ENCODE data around the gene LYAR. TPM values are rescaled to one million over a fixed set of nuclear protein-coding genes. Genes with fewer than 3 reads are reported as not detected.

LYAR gene
- total RNA-seq, 6 experiments from 2014 or later, result 2.6 to 8.9 (median 5.2) TPM

DNA sequence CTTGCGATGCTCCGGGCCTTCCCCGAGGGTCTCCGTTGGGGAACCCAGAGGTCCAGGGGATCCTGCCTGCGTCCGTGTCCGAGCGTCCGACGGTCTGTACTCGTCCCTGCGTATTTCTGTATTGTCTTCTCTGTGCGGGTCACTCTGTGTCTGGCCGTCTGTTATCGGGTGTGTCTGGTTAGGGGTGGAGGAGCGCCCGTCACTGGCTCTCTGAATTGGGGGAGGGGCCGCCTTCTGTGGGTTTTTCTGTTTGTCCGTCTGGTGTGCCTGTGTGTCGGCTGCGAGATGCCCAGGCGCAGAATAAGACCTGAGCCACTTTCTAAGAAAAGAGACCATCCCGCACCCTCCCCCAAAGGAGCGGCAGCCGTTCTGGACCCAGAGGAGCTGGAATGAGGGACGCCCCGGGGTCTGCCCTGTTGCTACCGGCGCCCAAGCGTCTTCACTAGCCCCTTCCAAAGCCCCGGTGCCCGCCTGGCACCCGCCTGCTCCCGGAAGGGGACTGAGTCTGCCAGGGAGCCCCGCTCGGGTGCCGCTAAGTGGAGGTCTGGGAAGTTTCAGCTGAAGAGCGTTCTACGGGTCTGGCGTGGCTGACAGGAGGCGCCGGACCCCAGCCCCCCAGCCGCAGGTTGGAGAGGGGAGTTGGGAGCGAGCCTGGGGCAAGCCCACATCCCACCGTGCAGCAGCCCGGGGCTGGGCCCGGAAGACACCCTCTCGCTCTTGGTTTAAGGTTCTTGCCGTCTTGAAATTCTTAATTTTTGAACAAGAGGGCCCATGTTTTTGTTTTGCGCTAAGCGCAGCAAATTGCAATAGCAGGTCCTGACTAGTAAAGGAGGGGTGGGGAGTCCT lies 62.2 kb downstream of the LYAR start:
- no peaks in the 10 kb centered on the region for H3K27me3 ChIP-seq
- intact Hi-C loops (cut with DNase I), result no loop called here
- H3K36me3 ChIP-seq, result no peaks in the 10 kb centered on the region
- no peak for ATAC-seq
- no peak overlapping the region for H3K4me3 ChIP-seq
- TF ChIP-seq, protein P1, sequence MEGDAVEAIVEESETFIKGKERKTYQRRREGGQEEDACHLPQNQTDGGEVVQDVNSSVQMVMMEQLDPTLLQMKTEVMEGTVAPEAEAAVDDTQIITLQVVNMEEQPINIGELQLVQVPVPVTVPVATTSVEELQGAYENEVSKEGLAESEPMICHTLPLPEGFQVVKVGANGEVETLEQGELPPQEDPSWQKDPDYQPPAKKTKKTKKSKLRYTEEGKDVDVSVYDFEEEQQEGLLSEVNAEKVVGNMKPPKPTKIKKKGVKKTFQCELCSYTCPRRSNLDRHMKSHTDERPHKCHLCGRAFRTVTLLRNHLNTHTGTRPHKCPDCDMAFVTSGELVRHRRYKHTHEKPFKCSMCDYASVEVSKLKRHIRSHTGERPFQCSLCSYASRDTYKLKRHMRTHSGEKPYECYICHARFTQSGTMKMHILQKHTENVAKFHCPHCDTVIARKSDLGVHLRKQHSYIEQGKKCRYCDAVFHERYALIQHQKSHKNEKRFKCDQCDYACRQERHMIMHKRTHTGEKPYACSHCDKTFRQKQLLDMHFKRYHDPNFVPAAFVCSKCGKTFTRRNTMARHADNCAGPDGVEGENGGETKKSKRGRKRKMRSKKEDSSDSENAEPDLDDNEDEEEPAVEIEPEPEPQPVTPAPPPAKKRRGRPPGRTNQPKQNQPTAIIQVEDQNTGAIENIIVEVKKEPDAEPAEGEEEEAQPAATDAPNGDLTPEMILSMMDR (IDR thresholded peaks at IDR 0.05), result no peak
- no peak for TF ChIP-seq POLR2A (IDR thresholded peaks at IDR 0.05)
- no peaks in the 10 kb centered on the region for H3K9me3 ChIP-seq
- H3K4me1 ChIP-seq, result no peaks in the 10 kb centered on the region
- no peak overlapping the region for H3K27ac ChIP-seq
- 10% methylated on average over 12 of the region's 51 CpGs for WGBS (ENCODE audit: insufficient coverage, low coverage, low lambda C conversion rate, missing lambda C conversion rate)
- no peak for DNase-seq

DNA sequence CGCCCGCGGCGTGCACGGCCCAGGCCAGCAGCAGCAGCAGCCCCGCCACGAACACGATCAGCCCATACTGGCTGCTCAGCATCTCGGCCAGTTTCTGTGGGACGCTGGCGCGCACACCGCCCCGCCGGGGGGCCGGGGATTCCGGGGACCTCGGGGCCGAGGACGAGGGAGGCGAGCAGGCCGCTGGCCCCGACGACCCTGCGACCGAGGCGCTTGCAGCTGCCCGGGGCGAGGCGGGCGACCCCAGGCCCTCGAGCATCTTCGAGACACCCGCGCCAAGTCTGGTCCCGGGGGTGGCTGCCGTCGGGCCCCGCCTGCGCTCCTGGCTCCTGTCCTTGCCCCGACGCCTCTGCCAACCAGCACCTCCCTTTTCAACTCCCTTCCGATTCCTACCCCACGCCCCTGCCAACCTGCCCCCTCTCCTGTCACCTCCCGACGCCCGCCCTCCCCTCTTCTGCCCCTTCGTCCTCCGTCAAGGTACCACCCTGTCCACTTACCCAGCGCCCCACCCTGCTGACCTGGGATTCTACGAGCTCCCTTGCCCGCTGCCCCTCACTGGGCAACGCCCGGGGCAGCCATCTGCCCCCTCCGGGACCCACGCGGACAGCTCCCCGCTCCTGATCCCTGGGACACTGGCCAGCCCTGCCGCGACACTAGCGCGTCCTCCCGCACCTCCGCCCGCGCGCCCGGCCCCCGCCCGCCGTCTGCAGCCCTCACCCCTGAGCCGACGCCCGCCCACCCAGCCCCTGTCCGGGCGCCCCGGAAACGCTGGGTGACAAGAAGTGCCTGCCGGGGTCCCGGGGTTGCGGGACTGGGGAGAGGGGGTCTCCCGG lies 63.1 kb downstream of the LYAR start, which contains the start of gene OTOP1:
Gene OTOP1, minus strand, starts transcription at position 324 of the 833 bp plus-strand sequence. Its CDS starts 65 bp downstream, at position 259.
- intact Hi-C loops (cut with DNase I), result no loop called here
- Histone ChIP-seq H3K9me3 (no peaks in the 10 kb centered on the region), H3K27ac (no peak within 1 kb of the TSS), H3K27me3 (no peaks in the 10 kb centered on the region), H3K4me3 (no peak within 1 kb of the TSS), H3K36me3 (no peaks in the 10 kb centered on the region), H3K4me1 (no peaks in the 10 kb centered on the region)
- ATAC-seq (no peak), DNase-seq (no peak)
- 14% methylated on average over 25 of the region's 82 CpGs for WGBS (ENCODE audit: insufficient coverage, low coverage, low lambda C conversion rate, missing lambda C conversion rate)
- no peak for TF ChIP-seq POLR2A (IDR thresholded peaks at IDR 0.05)
- TF ChIP-seq, protein P1 (IDR thresholded peaks at IDR 0.05), result no peak

DNA sequence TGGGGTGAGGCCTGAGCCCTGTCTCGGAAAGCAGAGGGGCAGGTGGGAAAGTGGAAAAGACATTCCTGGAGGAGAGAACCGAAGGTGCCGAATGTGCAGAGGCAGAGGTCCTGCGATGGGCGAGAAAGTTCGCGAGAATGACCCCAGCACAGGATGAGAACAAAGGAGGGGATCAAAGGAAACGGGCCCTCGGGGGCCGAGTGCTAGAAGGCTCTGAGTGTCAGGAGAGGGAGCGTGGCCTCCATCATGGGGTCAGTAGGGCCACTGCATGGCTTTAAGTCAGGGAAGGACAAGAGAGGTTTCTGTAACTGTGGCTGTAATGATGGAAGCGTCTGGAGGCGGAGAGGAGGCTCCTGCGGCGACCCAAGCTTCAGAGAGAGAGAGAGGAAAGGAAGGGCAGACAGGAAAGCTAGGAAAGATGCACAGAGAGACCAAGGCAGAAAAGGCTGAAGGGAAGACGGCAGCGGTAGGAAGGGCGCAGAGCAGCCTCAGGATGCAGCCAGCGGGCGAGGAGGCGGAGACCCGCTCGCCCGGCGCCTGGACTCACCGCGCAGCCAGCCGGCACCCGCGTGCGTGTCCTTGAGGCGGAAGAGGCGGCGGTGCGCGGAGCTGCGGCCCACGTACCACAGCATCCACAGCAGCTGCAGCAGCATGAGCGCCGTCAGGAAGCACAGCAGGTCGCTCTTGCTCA lies 63.9 kb downstream of the LYAR start:
- H3K4me3 ChIP-seq, result no peak overlapping the region
- H3K27ac ChIP-seq, result no peak overlapping the region
- intact Hi-C loops (cut with DNase I), result no loop called here
- no peaks in the 10 kb centered on the region for H3K9me3 ChIP-seq
- WGBS (ENCODE audit: insufficient coverage, low coverage, low lambda C conversion rate, missing lambda C conversion rate), result 17% methylated on average over 19 of the region's 41 CpGs
- no peak for ATAC-seq
- no peaks in the 10 kb centered on the region for H3K27me3 ChIP-seq
- DNase-seq, result no peak
- H3K36me3 ChIP-seq, result no peaks in the 10 kb centered on the region
- H3K4me1 ChIP-seq, result no peaks in the 10 kb centered on the region
- TF ChIP-seq, protein P1 (IDR thresholded peaks at IDR 0.05), result no peak
- no peak for TF ChIP-seq POLR2A (IDR thresholded peaks at IDR 0.05)

Other genes starting within 250 kb of the LYAR start
- not detected for gene OTOP1, start 63.2 kb downstream of the LYAR start, total RNA-seq
- gene TMEM128, start 41.9 kb downstream of the LYAR start, total RNA-seq, result 1 to 10 TPM; 4.8 to 7.6 (median 6.1) TPM
- 1 to 10 TPM; 1.4 to 3.3 (median 2.5) TPM for gene ZBTB49, start 97 bp upstream of the LYAR start, total RNA-seq
- under 1 TPM in 2 of 6 experiments, not detected in 4; 0.22 to 0.29 TPM for gene NSG1, start 96.9 kb upstream of the LYAR start, total RNA-seq

Measured in right lobe of liver (tissue), 6 donors.